Measurements from ENCODE around the gene ADSS2. TPM values are rescaled to one million over a fixed set of nuclear protein-coding genes. Genes with fewer than 3 reads are reported as not detected.

Gene ADSS2
- total RNA-seq, 1 experiment from 2014 or later, result 55.0 TPM

DNA sequence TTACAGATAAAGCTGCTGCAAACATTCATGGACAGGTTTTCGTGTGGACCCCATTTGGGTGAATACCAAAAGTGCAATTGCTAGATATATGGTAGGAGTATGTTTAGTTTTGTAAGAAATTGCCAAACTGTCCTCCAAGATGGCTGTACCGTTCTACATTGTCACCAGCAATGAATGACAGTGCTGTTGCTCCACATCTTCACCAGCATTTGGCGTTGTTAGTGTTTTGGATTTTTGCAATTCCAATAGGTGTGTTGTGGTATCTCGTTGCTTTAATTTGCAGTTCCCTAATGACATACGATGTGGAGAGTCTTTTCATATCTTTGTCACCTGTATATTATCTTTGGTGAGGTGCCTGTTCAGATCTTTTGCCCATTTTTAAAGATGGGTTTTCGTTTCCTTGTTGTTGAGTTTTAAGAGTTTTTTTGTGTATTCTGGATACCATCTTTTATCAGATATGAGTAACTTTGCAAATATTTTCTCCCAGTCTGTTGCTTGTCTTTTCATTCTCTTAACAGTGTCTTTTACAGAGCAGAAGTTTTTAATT is 21.4 kb upstream of the ADSS2 start:
- no peak for ATAC-seq
- Histone ChIP-seq H3K36me3 (ENCODE audit: low read depth, low read length) (no peaks in the 10 kb centered on the region), H4K20me1 (ENCODE audit: low read length) (no peaks in the 10 kb centered on the region), H3K9me3 (ENCODE audit: low read length) (no peaks in the 10 kb centered on the region), H3K79me2 (ENCODE audit: low read length) (no peaks in the 10 kb centered on the region), H3K27ac (ENCODE audit: low read length) (no peak overlapping the region), H3K9me2 (replicated peaks; ENCODE audit: low read length) (no peaks in the 10 kb centered on the region), H3K4me3 (ENCODE audit: low read length) (no peak overlapping the region), H3K4me2 (ENCODE audit: low read length) (no peak overlapping the region), H3K4me1 (ENCODE audit: insufficient read depth, low read length) (no peaks in the 10 kb centered on the region), H3F3A (ENCODE audit: low read length, unreplicated experiment) (no peaks in the 10 kb centered on the region), H2AFZ (ENCODE audit: low read length) (no peak overlapping the region), H3K9ac (ENCODE audit: low read length) (no peak overlapping the region), H3K27me3 (ENCODE audit: low read length) (no peaks in the 10 kb centered on the region)
- TF ChIP-seq EZH2 (IDR thresholded peaks at IDR 0.05; ENCODE audit: low read length, unreplicated experiment) (no peak), EZH2phosphoT487 (IDR thresholded peaks at IDR 0.05; ENCODE audit: borderline replicate concordance, low read length) (no peak)
- TF ChIP-seq, protein P1, sequence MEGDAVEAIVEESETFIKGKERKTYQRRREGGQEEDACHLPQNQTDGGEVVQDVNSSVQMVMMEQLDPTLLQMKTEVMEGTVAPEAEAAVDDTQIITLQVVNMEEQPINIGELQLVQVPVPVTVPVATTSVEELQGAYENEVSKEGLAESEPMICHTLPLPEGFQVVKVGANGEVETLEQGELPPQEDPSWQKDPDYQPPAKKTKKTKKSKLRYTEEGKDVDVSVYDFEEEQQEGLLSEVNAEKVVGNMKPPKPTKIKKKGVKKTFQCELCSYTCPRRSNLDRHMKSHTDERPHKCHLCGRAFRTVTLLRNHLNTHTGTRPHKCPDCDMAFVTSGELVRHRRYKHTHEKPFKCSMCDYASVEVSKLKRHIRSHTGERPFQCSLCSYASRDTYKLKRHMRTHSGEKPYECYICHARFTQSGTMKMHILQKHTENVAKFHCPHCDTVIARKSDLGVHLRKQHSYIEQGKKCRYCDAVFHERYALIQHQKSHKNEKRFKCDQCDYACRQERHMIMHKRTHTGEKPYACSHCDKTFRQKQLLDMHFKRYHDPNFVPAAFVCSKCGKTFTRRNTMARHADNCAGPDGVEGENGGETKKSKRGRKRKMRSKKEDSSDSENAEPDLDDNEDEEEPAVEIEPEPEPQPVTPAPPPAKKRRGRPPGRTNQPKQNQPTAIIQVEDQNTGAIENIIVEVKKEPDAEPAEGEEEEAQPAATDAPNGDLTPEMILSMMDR (conservative IDR thresholded peaks at IDR 0.05; ENCODE audit: low read depth, low read length), result no peak
- DNase-seq, result no peak
- intact Hi-C loops (cut with micrococcal nuclease), result no loop called here
- ChIA-PET CTCF (no interaction called here), POLR2A (ENCODE audit: unreplicated experiment) (no interaction called here)
- BruUV-seq (replicated peaks), result no TSS peak

DNA sequence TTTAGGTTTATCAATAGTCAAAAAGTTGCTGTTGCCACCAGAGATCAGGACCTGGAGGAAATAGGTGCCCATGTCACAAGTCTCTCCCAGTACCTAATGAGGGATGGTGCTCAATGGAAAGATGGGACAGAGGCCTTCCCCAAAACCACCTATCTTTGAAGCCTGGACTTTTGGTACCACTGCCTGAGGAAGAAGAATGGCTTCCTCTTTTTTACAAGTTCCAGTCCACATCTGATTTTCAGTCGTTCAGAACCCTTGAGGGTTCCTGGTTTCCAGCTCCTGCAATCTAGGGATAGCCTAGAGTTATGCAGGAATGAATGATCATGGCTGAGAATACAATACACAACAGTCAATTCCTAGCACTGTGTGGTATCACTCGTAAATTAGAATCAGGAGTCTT is 15.0 kb upstream of the ADSS2 start:
- BruUV-seq (replicated peaks), result no TSS peak
- no peak overlapping the region for H3K4me2 ChIP-seq (ENCODE audit: low read length)
- H3F3A ChIP-seq (ENCODE audit: low read length, unreplicated experiment), result no peaks in the 10 kb centered on the region
- H3K4me3 ChIP-seq (ENCODE audit: low read length), result no peak overlapping the region
- H3K9me2 ChIP-seq (replicated peaks; ENCODE audit: low read length), result no peaks in the 10 kb centered on the region
- CTCF ChIA-PET, result no interaction called here
- H3K9ac ChIP-seq (ENCODE audit: low read length), result no peak overlapping the region
- intact Hi-C loops (cut with micrococcal nuclease), result no loop called here
- no peaks in the 10 kb centered on the region for H4K20me1 ChIP-seq (ENCODE audit: low read length)
- POLR2A ChIA-PET (ENCODE audit: unreplicated experiment), result no interaction called here
- no peaks in the 10 kb centered on the region for H3K79me2 ChIP-seq (ENCODE audit: low read length)
- peaks cover under 1% of the 10 kb centered on the region; the same call in 1 of the 2 replicates for H3K4me1 ChIP-seq (ENCODE audit: insufficient read depth, low read length)
- no peaks in the 10 kb centered on the region for H3K9me3 ChIP-seq (ENCODE audit: low read length)
- no peak overlapping the region for H2AFZ ChIP-seq (ENCODE audit: low read length)
- H3K27ac ChIP-seq (ENCODE audit: low read length), result no peak overlapping the region
- TF ChIP-seq EZH2 (IDR thresholded peaks at IDR 0.05; ENCODE audit: low read length, unreplicated experiment) (no peak), EZH2phosphoT487 (IDR thresholded peaks at IDR 0.05; ENCODE audit: borderline replicate concordance, low read length) (no peak)
- TF ChIP-seq, protein P1 (conservative IDR thresholded peaks at IDR 0.05; ENCODE audit: low read depth, low read length), result no peak
- H3K27me3 ChIP-seq (ENCODE audit: low read length), result no peaks in the 10 kb centered on the region
- H3K36me3 ChIP-seq (ENCODE audit: low read depth, low read length), result no peaks in the 10 kb centered on the region
- ATAC-seq (no peak), DNase-seq (no peak)

DNA sequence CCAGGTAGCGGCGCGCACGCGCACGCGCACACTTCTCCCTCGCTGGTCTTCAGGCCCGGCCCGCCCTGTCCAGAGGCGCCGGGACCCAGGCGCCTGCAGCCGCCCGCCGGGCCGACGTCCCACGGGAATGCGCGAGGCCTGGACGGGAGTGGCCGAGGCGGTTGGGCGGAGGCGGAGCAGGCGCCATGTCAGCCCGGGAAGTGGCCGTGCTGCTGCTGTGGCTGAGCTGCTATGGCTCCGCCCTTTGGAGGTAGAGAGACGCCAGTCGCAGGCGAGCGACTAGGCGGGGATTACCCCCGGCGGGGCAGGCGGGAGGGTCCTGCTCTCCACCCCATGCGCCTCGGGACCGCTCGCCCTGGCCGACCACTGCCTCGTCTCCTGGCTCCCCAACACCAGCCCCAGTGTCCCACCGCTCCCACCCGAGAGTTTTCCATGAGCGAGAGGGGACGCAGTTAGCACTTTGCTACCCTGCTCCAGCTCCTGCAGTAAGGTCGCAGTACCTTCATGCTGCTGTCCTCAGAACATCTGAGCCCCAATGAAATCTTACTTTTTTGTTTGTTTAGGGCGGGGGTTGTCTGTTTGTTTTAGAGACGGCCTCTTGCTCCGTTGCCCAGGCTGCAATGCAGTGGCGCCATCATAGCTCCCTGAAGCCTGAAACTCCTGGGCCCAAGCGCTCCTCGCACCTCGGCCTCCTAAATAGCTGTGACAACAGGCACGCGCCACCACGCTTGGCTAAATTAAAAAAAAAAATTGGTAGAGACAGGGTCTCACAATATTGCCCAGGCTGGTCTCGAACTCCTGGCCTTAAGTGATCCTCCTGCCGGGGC is 9.7 kb upstream of the ADSS2 start, which contains the start of gene CATSPERE:
CATSPERE (plus strand) TSS at position 29 of the 827 bp plus-strand sequence; CDS start at position 186, 157 bp downstream.
- peak within 1 kb of the TSS; percentile 33; the same call in 1 of the 2 replicates for H3K27ac ChIP-seq (ENCODE audit: low read length)
- H3K27me3 ChIP-seq (ENCODE audit: low read length), result no peaks in the 10 kb centered on the region
- H3F3A ChIP-seq (ENCODE audit: low read length, unreplicated experiment), result no peaks in the 10 kb centered on the region
- peak; percentile 96 for ATAC-seq
- CTCF ChIA-PET, result no interaction called here
- POLR2A ChIA-PET (ENCODE audit: unreplicated experiment), result no interaction called here
- no peaks in the 10 kb centered on the region for H4K20me1 ChIP-seq (ENCODE audit: low read length)
- peaks cover 16% of the 10 kb centered on the region for H3K4me1 ChIP-seq (ENCODE audit: insufficient read depth, low read length)
- no peaks in the 10 kb centered on the region for H3K9me2 ChIP-seq (replicated peaks; ENCODE audit: low read length)
- BruUV-seq (replicated peaks), result TSS peak; percentile 73
- no peak for TF ChIP-seq EZH2phosphoT487 (IDR thresholded peaks at IDR 0.05; ENCODE audit: borderline replicate concordance, low read length)
- TF ChIP-seq EZH2 (IDR thresholded peaks at IDR 0.05; ENCODE audit: low read length, unreplicated experiment), result no peak
- TF ChIP-seq, protein P1 (conservative IDR thresholded peaks at IDR 0.05; ENCODE audit: low read depth, low read length), result no peak
- H3K9me3 ChIP-seq (ENCODE audit: low read length), result no peaks in the 10 kb centered on the region
- H3K4me3 ChIP-seq (ENCODE audit: low read length), result peak within 1 kb of the TSS; percentile 55
- peak within 1 kb of the TSS; percentile 99 for H2AFZ ChIP-seq (ENCODE audit: low read length)
- H3K79me2 ChIP-seq (ENCODE audit: low read length), result no peaks in the 10 kb centered on the region
- peak; percentile 89 for DNase-seq
- intact Hi-C loops (cut with micrococcal nuclease), result no loop called here
- peak within 1 kb of the TSS; percentile 78 for H3K4me2 ChIP-seq (ENCODE audit: low read length)
- H3K9ac ChIP-seq (ENCODE audit: low read length), result peak within 1 kb of the TSS; percentile 66
- H3K36me3 ChIP-seq (ENCODE audit: low read depth, low read length), result no peaks in the 10 kb centered on the region

All from PC-3 (cell line).